Amygdala (tissue), 56 donors: Measurements from ENCODE around the gene PRKD1.
"Not testable (repeated sequence)": the region's sequence is repeated elsewhere in the genome, so short reads cannot be mapped to it uniquely, and the experiment has no call there.

Experiments used
- DNase-seq, 56 donors: peaks; one replicate each; lab custom pipeline; 2025; lab: John Stamatoyannopoulos, UW

The PRKD1 gene

DNA sequence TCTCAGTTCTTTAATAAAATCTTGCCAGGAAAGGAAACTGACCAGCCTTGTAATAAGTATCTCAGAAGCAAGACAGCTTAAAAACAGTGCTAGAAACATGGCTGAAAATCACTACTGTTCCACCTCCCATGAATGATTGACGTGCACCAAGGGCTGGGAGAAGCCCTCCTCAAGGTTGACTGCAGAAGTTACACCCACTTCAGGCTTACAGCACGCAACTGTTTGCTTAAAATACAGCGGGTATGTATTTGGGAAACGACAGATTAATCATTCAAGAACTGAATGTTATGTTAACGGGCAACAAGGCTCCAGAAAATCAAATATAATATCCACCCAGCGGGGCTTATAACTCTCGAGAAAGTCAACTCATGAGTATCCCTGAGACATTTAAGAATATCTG is 22.1 kb downstream of the PRKD1 start:
- DNase-seq: no peak

DNA sequence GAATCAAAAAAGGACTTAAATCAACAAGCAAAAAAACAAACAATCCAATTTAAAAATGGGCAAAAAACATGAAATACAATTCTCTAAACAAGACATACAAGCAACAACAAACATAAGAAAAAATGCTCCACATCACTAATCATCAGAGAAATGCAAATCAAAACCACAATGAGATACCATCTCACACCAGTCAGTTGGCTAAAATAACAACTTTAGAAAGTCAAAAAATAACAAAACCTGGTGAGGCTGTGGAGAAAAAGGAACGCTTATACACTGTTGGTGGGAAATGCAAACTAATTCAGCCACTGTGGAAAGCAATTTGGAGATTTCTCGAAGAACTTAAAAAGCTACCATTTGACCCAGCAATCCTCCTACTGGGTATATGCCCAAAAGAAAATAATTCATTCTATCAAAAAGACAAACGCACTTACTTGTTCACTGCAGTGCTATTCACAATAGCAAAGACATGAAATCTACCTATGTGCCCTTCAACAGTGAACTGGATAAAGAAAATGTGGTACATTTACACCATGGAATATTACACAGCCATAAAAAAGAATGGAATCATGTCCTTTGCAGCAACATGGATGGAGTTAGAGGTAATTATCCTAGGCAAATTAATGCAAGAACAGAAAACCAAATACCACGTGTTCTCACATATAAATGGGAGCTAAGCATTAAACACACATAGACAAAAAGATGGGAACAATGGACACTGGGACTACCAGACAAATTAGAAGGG is 26.9 kb downstream of the PRKD1 start:
- DNase-seq: no peak

DNA sequence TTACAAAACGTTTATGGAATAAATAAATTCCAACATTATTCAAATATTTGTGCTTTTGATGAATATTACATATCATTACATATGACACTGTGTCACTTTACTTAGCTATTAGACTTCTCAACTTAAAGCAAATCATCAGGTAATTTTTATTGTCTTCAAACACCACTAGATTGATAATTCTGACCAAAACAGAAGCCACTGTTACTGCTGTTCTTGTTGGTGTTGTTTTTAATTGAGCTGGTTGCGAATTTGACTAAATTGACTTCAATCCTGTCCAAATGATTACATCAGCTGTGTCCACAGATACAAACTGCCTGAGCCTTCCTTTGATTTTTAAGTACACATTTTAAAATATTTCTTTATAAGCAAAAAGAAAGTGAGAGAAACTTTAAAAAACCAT is 29.2 kb downstream of the PRKD1 start:
- DNase-seq: no peak

DNA sequence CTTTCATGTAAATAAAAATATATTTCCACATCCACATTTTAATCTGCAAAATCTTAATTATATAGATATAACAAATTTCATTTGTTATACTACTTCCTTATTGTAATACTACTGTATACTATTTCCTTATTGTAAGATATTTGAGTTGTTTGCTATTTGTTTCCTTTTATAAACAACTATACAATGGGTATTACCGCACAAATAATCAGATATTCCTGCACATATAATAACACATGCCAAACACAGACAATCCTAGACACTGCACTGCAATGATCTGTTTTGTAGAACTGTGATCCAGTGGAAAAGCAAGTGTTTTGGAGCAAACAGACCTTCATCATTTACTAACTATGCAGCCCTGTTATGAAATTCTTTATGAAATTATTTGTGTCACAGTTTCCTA is 30.5 kb downstream of the PRKD1 start:
- DNase-seq: no peak

DNA sequence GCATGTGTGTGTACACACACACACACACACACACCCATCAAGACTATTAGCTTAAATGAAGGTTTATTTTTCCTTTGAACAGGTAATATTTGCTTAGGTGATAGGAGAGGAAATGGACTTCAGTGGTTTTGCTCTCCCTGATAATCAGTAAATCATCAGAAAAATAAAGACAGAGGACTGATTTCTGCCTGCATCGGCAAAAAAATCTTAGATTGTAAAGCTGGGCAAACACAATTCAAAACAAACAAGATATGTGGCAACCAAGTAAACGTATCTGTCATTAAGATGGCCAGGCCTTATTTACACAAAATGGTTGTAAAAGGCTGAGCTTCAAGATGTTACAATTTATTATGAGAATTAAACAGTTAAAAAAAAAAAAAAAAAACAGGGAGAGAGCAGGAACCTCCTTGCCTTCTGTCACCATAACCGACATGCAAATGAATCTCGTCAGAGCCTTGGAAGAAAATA is 31.3 kb downstream of the PRKD1 start:
- DNase-seq: no peak

DNA sequence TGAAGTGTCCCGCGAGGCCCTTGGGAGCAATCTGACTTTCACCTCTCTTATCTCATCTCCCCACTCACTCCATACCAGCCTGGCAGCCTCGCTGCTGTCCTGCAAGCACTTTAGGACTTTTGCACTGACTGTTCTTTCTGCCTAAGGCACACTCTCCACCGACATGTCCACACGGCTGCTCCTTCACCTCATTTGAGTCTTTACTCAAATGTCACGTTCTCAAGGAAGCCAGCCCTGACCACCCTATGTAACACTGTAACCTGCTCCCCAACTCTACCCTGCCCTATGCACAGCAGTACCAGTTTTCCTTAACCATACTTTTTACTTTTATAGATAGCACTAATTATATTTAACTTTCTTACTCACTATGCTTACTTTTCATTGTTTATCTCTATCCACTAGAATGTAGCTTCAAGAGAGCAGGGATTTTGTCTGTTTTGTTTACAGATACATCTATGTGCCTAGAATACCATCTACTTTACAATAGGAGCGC is 32.0 kb downstream of the PRKD1 start:
- no peak for DNase-seq

DNA sequence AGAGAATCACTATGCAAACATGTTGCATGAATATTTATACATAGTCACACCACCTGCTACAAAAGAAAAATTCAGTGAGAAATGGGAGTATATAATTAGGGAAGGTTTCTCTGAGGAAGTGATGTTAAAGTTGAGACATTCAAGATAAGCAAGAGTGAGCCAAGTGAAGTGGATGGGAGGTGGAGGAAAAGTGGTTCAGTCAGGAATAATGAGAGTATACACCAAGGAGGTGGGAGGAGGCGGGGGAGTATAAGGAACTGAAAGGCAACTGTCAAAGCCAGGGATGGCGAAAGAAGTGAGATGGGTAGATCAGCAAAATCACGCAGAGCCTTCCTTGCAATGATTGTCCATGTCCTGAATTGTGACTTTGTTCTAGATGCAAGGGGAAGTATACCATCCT is 33.7 kb downstream of the PRKD1 start:
- no peak for DNase-seq

DNA sequence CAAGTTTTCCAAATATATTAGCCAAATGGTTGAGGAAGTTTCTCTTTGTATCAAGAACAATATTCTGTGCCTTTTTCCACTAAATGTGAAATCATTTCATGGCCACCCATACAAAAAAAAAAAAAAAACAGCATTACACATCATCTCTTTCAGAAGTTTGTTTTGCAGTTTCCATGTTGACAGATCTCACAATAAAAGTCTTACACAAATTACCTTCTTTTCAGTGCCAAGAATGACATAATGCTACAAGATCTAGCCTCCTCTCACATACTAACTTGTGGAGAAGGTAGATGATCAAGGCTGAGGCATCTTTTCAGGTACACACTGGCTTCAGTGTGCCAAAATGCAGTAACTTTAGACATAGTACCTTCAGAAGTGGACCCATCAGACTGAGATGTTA is 35.3 kb downstream of the PRKD1 start:
- DNase-seq: no peak

DNA sequence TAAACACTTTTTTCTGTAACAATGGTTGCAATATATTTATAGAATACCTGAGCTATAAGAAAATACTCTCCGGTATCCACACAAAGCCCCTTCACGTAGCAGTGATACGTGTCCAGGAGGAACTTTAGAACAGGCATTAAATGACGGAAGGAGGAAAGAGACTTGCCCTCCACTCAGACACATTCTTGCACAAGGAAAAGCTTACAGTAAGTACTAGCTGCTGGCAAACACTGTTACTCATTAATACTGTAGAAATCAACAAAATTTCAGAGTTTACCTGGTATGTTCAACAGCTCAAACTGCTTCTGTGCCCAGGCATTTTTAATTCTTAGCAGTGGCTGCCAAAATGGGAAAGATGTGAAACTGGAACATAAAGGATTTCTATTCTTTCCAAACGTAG is 41.7 kb downstream of the PRKD1 start:
- DNase-seq: no peak

DNA sequence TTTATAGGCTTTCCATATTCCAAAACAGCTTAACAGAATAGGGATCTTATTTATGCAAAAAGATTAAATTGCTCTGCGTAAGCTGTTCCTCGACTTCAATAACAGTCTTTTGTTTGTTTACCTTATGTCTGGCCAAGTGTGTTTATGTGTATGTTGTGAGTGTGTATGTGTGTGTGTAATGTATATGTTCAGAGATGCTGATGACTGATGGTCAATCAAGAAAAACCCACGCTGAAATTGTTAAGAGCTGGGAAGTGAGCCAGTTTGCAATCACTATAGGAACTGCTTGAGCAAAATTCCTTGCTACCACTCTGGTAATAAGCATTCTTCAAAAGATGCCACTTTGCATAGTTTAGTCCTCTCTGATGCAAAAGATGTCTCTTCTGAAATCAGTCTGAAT is 59.6 kb downstream of the PRKD1 start:
- DNase-seq: no peak

DNA sequence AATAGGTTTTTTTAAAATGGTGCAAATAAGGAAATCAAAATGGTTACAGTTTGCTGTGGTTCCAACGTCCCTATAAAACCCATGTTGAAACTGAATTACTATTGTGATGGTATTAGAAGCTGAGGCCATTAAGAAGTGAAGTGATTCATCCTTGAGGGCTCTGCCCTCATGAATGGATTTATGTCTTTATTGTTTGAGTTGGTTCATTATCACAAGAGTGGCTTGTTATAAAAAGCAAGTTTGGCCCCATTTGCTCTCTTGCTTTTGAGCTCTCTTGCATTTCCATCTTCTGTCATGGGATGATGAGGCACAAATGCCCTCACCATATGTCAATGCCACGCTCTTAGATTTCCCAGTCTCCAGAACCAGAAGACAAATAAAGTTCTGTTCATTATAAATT is 62.3 kb downstream of the PRKD1 start:
- DNase-seq: no peak

DNA sequence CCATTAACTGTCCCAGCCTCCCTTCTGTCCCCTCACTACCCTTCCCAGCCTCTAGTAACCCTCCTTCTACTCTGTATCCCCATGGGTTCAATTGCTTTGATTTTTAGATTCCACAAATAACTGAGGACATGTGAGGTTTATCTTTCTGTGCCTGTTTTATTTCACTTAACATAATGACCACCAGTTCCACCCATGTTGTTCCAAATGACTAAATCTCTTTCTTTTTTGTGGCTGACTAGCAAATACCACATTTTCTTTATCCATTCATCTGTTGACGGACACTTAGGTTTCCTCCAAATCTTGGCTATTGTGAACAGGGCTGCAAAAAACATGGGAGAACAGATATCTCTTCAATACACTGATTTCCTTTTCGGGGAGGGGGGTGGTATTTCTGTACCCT is 65.7 kb downstream of the PRKD1 start:
- DNase-seq: no peak

DNA sequence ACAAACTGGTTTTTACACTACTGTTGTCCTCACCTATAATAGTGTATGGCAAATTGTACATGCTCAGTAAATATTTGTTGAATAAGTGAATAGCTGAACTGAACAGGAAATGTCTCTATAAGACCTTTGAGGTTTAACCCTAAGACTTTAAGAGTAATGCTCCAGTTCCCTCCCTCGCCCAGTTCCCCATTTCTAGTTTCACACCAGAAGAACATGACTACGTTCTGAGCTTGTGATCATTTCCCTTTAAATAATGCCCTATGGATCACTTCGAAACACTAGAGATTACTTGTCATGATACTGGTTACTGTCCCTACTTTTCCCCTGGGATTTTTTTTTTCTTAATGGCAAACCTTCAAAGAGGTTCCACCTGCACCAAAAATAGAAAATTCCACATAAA is 69.3 kb downstream of the PRKD1 start:
- DNase-seq: no peak

DNA sequence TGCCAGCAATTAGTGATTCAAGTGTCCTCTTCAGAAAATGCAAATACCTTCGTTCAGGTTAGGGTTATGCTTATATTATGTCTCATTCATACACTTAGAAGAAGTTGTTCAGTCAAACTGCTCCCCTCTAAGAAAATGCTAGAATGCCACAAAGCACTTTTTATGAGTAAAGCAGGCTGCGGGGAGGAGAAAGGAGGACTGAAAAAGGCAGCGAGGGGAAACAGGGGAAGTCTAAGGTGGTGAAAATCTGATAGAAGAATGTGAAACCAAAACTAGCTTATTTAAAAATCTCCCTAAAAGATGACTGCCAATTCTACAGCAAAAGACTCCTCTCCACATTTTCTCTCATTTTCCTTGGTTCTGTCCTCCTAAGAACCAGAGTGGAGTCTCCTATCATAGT is 70.1 kb downstream of the PRKD1 start:
- no peak for DNase-seq

DNA sequence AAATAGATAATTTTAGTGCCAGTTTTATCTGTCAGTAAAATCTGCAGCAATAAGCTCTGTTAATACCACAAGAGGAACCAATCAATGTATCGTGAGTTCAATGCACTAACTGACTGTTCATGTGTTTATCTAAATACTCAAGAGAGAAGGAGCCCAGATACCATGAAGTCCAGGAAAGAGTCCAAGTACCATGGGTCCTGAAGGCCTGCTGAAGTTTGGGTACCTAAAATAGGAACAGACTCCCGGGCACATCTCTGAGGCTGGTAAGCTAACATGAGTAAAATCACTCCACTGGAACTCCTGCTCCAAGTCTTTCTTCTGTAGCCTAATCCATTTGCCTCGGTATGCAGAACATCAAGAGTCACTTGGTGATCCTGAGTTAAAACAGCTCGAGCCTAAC is 71.1 kb downstream of the PRKD1 start:
- DNase-seq: no peak

DNA sequence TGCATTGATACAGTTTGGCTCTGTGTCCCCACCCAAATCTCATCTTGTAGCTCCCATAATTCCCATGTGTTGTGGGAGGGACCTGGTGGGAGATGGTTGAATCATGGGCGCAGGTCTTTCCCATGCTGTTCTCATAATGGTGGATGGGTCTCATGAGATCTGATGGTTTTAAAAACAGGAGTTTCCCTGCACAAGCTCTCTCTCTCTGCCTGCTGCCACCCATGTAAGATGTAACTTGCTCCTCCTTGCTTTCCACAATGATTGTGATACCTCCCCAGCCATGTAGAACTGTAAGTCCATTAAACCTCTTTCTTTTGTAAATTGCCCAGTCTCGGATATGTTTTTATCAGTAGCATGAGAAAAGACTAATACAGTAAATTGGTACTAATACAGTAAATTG is 74.0 kb downstream of the PRKD1 start:
- not testable (repeated sequence) for DNase-seq

DNA sequence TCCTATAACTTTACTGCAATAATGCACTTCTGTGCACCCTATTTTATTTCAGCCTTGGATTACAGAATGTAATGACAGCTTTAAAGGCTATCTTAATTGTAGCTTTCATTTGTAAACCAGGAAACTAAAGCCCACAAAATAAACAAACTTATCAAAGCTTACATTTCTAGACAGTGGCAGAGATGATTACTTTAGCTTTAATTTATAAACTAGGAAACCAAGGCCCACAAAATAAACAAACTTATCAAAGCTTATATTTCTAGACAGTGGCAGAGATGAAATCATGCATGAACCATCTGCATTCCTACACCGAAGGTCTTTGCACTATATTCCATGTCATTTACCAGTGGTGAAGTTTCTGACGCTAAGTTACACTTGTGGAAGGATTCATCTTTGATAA is 74.4 kb downstream of the PRKD1 start:
- DNase-seq: no peak

DNA sequence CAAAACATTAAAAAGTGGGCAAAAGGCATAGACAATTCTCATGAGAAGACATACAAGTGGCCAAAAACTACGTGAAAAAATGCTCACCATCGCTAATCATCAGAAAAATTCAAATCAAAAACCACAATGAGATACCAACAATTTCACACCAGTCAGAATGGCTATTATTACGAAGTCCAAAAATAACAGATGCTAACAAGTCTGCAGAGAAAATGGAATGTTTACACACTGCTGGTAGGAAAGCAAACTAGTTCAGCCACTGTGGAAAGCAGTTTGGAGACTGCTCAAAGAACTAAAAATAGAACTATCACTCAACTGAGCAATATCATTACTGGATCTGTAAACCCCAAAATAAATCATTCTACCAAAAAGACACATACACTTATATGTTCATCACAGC is 76.2 kb downstream of the PRKD1 start:
- DNase-seq: no peak

DNA sequence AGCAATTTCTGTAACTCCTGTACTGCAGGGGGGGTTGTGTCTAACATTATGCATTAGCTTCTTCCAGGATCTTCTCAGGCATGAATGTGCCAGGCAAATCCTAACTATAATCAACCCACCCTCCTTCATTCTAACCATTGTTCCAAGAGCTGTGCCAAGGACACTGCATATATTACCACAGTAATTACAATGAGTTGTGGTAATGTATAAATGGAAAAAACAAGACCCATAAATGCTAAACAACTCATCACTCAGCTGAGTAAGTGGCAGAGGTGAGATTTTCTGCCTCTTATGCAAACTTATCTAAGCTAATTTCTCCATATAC is 80.6 kb downstream of the PRKD1 start:
- no peak for DNase-seq

DNA sequence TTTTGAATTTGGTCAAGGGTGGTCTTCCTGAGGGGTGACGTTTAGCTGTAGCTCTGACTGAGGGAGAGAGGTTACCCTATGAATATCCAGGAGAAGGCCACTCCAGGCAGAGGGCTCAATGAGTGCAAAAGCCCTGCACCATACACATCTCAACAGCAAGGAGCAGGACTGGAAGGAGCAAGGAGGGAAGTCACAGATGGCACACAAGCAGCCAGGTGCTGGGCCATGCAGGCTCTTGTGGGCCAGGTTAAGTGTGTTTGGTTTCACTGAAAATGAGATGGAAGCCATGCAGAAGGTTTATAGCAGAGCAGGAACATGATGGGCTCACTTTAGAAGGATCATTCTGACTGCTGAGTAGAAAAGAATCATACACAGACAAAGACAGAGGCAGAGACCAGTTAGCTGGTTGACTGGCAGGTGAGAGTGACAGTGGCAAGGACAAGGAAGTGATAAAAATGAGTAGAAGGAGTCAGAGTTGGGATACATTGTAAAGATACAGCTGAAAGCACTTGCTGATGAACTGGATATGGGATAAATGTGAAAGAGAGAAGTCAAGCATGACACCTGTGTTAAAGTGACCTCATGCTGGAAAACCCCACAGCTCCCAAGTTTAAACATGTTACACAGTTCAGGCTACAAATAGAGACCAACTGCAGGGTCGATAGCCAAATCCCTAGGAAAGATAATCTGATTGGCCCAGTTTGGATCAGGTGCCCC is 81.2 kb downstream of the PRKD1 start:
- no peak for DNase-seq

DNA sequence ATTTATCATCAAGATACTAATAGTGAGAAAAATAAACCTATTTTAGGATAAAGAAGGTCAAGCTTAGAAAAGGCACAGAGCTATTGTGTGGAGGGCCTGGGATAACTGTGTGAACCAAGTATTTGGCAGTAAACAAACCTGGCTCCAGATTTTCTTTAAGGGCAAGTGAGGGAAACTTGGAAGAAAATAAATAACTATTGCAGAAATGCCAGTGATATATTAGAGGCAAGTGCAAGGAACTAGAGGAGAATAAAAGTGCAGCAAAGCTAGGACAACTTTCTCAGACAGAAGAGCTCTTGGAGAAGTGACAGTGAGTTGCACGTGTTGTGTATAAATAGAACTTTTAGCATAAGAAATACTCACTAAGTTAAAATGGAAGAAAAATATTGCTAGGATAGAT is 83.7 kb downstream of the PRKD1 start:
- no peak for DNase-seq

DNA sequence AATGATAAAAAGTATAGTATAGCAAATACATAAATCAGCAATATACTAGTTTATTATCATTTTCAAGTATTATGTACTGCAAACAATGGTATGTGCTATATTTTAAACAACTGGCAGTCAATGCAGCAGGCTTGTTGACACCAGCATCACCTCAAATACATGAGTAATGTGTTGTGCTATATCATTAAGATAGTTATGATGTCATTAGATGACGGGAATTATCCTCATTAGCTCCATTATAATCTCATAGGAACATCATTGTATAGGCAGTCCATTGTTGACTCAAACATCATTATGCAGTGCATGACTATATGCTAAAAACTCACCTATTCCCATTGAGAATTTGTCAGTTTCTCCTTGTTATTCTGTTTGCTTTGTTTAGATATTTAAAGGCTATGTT is 85.4 kb downstream of the PRKD1 start:
- no peak for DNase-seq
